ENCODE data around the gene HOXD3.

Gene HOXD3

DNA sequence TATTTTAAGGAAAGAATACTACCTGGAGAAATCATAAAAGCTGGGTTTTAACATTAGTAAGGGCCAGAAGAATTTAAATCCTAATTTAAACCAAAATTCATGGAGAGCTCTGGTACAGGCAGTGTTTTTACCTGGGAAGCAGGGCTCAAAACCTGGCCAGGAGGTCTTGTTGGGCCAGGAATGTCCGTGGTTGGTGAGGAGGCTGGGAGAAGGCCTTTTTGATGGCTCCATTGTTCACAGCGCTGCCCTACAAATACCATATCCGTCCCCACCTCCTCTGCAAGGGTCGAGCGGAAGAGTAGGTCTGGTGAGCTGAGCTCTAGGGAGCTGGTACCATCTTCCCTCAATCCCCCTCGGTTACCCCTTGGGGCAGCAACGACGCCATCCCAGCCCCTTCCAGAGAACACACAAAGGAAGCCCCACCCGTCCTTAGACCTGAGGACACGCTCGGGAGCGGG, 20.5 kb downstream of the HOXD3 start:
- DNase-seq = no peak

DNA sequence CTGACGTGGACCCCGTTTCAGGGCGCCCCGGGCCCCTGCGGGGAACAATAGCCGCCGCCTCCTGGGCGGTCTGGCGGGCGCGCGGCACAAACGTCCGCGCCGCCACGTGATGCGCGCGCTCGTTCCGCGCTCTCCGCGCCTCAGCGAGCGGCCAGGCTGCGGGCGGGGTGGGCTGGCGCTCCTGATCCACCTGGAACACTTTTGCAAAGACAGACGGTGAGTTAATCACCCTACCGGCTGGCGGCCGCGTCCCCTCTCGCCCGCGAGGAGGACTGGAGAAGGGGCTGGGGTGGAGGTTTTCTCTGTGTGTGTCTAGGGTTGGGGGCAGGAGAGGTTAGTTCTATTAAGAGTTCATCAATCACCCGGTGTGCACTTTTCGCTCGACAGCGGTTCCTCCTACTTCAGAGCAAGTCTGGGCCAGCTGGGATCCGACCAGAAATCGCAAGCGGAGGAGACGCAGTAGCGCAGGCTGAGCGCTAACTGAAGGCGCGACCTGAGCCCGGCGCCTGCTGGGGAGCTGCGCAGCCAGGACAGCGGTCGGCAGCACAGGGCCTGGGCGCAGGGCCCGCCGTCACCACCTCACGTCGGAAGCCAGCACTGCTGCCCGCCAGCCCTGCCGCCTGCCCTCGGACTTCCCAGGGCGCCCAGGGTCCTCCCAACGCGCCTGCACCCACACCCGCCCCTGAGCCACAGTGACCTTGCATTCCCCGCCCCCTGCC, 21.1 kb downstream of the HOXD3 start:
- peak; percentile 37 for DNase-seq

DNA sequence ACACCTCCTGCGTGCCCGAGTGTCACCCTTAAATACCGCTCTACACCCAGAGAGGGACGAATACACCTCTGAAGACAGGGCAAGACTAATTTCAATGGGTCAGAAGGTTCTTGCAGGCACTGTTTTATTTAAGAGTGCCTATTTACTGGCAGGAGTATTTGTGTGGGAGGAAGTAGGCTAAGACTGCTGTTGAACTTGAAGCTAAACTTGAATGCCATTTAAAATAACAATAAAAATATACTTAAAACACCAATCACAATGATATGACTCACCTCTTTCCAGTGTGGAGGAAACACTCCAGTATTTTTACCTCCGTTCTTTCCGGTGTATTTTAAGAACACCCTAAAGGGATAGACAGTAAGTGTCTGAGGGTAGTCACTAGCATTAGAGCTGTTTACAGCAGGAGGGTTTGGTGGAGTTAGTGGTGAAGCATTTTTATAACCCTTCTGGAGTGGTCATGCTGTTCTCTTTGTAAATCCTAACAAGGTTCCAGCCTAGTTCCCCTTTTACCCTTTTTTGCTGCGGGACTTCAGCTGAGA, 21.7 kb downstream of the HOXD3 start:
- no peak for DNase-seq

DNA sequence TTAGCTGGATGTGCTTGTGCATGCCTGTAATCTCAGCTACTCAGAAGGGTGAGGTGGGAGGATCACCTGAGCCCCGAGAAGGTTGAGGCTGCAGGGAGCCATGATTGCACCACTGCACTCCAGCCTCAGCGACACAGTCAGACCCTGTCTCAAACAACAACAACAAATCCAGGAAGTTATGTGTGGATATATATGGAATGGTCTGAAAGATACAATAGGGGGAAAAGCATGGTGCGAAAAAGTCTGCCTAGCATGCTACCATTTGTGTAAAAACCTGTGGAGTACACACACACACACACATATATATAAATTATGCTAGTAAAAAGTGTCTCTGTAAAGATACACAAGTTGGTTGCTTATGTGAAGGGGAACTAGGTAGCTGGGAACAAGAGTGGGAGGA, 24.4 kb downstream of the HOXD3 start:
- no peak for DNase-seq

DNA sequence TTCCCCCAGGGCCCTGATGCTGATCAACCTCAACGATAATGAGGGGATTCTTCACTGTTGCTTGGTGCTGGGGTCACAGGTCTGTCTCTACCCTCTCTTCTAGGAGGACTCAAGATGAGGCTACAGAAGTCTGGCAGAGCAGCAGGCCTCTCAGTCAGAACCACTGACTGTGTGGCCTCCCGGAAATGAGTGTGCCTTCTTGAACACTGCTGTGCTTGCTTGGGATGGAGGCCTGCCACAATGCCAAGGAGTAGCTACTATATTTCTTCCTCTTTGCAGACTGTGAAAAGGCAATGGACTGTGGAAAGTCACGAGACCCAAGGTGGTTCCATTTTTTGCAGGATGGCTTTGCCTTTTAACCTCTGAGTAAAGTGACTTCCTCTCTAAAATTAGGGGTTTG, 25.6 kb downstream of the HOXD3 start:
- DNase-seq = no peak

DNA sequence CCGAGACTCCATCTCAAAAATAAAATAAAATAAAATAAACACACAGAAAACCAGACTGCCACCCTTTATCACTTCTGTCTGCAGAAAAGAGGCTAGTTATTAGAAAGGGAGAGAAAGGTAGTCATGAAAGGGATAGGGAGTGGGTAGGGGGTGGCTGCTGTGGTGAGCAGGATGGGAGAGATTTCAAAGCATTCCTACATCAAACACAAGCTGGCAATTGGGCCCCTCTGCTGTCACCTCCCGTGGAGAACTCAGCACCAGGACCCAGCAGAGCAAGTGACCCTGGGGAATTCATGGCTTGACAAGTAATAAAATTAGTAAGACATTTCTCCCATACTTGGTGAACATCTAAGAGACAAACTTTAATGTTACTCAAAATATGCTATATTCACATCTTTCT, 27.6 kb downstream of the HOXD3 start:
- no peak for DNase-seq

DNA sequence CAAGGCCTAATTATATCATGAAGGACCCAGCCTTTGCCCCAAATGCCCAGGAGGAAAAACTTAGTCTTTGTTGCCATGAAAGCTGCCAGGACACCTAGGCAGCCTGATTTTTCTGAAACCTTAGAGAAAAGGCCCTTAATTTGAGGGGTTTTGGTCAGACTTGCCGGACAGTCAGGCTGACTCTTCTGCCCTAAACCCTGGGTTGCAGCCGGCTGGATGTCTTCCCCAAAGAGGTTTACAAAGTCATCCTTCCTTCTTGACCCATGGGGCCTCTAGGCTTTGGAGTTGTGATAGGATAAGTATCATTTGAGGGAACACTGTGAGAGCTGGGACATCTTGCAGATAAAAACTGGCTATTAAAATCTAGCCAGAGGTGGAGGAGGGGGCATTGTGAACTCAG, 28.9 kb downstream of the HOXD3 start:
- no peak for DNase-seq

DNA sequence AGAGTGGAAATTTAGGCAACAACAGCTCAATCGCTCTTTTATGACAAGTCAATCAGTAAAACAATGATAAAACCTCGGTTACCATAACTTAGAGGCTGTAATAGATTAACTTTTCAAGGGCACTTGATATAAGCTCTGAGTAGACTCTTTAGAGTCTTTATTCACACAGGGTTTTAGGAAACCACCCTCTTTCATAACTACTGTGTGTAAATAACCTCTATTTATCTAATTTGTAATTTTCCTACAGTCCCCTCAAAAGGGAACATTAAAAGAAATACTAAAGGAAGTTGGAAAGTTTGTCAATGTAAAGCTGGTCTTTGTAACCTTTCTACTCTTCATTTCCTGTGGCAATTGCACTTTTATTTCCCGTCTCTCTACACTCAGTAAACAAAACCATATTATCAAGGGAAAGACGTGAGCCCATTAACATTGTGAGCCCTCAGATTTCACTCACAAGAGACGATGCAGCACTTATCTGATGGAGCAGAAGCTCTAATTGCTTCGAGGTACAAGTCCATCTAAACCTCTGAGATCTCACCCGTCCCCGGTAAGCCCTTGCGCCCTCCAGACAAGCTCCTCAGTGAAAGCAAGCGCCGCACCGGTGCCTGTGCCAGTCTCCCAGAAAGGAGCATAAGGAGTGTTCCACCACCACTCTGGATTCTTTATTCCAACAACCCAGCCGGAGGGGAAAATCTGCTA, 30.2 kb downstream of the HOXD3 start:
- no peak for DNase-seq

DNA sequence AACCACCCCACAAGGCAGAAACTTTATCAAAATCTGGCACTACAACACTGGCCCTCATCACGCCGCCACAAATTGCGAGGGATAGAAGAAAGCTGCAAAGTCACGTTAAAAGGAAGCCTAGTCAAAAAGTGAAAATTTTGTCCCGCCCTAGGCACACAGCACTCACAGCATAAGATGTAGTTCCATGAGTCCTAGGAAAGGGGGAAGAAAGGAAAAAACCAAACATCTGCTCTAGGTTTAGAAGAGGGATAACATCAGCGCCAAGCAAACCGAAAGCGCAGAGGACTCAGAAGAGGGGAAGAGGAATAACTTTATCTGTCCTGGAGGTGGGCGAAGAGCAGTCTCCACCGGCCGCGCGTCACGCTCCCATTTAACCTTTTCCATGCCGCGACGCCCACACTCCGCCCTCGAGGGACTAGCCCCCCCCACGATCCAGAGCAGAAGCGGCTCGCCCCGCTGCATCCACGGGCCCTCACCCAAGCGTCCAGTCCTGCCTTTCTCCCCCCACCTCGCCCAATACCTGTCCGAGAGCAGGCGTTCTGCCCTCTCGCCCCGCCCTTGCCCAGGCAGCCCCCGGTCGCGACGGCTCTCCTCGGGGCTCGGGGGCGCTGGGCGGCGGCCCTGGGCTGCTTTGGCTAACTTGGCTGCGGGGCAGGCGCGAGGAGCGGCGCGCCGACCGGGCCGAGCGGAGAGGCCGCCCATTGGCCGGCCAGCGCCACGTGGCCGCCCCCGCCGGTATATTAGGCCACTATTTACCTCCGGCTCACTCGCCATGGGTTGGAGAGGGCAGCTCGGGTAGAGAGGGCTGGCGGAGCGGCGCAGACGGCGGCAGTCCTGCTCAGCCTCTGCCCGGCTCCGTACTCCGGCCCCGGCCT, 31.0 kb downstream of the HOXD3 start, which contains the start of gene HOXD1:
TSS of gene HOXD1 (plus strand) at position 770 of the 875 bp plus-strand sequence. CDS start 134 bp downstream, outside the sequence.
- peak; percentile 49 for DNase-seq

DNA sequence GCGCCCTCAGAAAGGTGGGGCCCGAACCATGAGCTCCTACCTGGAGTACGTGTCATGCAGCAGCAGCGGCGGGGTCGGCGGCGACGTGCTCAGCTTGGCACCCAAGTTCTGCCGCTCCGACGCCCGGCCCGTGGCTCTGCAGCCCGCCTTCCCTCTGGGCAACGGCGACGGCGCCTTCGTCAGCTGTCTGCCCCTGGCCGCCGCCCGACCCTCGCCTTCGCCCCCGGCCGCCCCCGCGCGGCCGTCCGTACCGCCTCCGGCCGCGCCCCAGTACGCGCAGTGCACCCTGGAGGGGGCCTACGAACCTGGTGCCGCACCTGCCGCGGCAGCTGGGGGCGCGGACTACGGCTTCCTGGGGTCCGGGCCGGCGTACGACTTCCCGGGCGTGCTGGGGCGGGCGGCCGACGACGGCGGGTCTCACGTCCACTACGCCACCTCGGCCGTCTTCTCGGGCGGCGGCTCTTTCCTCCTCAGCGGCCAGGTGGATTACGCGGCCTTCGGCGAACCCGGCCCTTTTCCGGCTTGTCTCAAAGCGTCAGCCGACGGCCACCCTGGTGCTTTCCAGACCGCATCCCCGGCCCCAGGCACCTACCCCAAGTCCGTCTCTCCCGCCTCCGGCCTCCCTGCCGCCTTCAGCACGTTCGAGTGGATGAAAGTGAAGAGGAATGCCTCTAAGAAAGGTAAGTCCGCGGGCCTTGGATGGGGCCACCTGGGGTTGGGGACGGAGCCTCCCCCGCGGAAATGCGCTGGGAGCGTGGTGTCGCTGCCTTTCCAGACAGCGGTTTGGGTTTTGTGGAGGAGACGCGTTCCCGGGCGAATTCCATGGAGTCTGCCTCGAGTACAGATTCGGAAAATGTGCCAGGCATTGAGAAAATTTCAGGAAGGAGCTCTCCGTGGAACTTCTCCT, 31.9 kb downstream of the HOXD3 start:
- no peak for DNase-seq

DNA sequence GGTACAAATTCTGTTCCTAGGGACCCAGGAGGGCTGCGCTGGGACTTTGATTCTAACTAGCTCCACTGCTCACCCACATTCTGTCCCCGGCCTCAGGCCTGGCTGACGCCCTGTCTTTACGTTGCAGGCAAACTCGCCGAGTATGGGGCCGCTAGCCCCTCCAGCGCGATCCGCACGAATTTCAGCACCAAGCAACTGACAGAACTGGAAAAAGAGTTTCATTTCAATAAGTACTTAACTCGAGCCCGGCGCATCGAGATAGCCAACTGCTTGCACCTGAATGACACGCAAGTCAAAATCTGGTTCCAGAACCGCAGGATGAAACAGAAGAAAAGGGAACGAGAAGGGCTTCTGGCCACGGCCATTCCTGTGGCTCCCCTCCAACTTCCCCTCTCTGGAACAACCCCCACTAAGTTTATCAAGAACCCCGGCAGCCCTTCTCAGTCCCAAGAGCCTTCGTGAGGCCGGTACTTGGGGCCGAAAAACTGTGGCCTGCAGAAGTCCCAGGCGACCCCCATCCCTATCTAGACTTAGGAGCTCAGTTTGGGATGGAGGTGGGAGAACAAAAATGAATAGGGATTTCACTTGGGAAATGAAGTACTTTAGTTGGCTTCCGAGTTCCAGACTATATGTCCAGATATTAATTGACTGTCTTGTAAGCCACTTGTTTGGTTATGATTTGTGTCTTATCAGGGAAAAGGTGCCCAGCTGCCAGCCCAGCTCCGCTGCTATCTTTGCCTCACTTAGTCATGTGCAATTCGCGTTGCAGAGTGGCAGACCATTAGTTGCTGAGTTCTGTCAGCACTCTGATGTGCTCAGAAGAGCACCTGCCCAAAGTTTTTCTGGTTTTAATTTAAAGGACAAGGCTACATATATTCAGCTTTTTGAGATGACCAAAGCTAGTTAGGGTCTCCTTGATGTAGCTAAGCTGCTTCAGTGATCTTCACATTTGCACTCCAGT, 32.9 kb downstream of the HOXD3 start:
- DNase-seq = no peak

DNA sequence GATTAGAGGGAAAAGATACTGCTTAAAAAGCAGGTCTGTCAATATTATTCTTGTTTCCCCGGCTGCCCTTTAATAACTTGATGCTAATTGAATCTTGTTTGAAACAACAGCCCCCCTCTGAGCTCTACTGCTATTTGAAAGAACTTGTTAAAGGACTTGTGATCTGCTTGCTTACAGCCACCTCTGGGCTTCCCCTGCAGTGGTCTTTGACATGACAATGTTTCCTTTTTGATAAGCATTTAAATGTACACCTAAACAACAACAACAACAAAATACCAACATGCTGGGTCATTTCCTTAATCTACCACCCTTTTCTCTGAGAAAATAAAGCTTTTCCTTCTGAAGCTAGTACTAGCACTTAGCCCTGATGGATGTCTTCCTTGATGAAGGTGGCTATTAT, 35.2 kb downstream of the HOXD3 start:
- no peak for DNase-seq

DNA sequence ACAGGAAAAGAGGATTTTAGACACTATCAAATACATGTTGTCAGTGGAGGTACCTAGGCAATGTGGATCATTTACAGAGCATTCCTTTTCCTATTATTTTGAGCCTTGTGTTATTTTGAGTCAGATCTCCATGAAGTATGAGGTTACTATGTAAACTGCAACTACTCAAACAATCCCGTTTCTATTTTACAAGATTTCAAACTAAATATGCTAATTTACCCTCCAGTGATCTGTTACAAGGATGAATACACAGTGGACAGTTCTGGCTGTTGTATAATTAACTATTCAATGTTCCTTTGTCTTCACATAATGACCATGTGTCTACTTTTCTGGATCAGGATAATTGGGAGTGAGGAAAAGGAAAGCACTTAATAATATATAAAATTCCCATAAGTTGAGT, 35.9 kb downstream of the HOXD3 start:
- DNase-seq = no peak

DNA sequence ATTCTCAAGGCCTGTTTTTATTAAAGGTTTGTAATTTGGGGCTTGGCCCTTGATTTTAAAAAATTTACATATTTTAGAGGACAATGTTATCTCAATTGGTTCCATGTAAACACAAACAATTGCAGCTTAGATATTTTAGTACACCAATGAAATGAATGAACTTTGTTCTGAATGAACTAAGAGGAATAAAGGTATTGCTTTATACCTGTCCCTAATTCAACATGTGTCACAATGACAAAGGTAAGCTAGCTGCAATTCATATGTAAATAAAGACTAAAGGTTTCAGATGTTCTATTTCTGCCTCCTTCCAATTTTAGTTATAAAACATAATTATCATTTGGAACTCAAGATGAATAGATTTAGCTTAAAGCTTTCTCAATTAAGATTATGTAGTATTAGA, 42.8 kb downstream of the HOXD3 start:
- no peak for DNase-seq

DNA sequence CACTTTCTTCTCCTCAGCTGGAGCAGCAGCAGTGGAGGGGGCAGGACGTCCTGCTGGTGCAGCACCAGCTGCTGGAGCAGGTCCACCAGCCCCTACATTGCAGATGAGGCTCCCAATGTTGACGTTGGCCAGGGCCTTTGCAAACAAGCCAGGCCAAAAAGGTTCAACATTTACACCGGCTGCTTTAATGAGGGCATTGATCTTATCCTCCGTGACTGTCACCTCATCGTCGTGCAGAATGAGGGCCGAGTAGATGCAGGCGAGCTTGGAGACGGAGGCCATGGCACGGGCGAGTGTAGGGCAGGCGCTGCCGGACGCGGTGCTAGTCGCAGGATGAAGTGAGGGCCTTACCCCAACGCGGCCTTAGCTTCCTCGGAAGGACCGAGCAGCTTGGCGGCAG, 43.9 kb downstream of the HOXD3 start:
- no peak for DNase-seq

DNA sequence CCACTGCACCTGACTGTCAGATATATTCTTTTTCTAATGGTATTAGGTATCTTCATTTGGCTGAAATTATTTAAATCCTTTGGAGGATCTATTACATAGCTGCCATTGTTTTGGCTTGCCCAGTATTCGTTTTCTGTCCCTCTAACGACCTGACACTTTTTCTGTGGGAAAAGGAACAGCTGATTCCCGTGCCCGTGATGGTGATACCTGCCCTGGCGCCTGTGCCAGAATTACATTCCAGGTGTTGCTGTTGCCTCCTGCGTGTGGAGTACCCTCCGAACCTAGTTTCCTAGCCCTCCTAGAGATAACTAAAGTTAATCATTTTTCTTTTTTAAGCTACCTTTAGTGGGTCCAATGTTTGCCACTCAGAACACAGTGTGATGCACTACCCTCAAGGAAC, 45.4 kb downstream of the HOXD3 start:
- no peak for DNase-seq

DNA sequence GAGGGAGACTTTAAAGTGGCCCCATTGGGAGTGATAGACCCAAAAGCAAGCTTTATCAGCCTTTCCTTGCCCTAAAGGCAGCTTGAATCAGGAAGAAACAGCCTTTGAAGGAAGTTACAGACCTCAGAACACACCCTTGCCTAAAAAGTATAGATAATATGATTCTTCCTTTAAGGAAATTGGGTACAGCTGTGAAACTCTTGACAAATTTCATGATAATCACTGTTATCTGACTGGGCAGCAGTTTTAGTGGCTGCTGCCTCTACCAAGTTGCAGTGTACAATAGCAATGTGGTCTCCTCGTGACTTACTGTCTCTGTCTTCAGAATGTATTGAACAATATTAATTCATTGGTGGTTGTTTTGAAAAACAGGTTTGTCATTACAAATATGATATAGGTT, 48.0 kb downstream of the HOXD3 start:
- no peak for DNase-seq

DNA sequence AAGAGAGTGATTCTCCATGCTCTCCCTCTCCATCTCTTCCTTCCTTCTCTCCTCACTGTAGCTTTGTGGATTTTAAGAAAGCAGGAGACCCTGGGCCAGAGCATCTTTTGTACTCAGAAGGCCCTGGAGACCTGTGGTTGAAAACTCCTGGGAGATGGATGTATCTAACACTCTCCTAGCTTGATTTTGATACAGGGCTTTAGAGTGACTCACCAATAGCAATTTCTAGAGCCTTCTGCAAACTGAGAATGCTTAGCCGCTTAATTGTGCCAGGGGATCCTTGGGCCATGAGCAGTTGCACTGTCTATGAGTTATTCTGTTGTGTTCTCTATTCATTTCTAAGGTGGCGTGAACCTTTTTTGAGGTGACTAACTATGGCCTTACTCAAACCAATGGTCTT, 49.0 kb downstream of the HOXD3 start:
- peak; percentile 58 for DNase-seq

DNA sequence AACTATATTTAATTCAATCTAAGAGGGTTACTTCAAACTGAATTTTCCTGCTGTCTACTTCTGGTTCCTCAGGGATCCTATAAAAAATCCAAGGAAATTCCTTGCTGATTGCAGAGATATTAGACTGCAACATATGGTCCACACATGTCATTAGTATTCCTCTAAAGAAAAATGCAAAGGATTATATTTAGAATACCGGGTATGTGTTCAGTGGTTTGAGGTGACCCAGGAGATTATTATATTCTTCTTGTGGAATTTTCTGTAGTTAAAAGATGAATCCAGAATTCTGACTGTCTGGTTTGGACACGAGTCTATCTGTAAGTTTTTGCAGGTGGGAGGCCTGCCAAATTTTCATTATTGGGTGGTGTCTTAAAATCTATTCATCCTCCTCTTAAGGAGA, 49.6 kb downstream of the HOXD3 start:
- DNase-seq = peak; percentile 84

DNA sequence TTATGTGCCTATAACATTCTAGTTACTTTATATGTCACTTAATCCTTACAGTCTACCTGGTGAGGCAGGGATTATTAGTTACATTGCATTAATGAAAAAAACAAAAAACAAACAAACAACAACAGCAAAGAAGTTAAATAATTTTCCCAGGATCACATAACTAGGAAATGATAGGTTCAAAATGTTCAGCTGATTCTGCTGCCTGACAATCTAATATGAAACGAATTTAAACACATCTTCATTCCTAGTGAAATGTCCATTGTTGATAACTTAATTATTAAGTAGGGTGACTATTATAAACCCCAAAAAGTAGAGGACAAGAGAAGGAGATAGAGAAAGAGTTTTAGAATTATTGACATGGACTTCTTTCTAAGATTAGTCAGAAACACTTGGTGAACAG, 54.0 kb downstream of the HOXD3 start:
- DNase-seq = no peak

DNA sequence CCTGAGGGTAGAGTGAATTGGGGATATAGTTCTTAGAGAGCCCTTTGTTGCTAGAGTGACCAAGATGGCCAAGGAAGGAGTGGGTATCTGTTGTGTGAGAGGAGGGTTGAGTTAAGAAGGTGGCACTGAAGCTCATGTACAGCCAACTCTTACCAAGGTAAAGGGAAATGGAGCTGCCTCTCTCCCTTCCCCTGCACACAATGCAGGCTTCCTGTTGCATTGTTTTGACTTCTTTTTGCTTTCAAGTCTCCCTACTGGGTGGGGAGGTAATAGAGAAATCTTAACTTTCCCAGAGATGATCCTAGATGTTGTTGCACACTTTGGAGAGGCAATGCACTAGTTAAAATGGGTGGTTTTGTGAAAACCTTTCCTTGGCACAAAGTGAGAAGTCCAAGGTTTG, 55.2 kb downstream of the HOXD3 start:
- DNase-seq = no peak
